Breast epithelium (tissue), 3 donors: ENCODE measurements around the gene KCNK15.

Experiments
- CTCF ChIP-seq, 3 donors: fragments of 450-650 bp; IDR thresholded peaks; one replicate each; pipeline ENCODE4 v1.5.1; 2016 to 2017; ENCODE audit warnings: antibody characterized with exemption in 3 of 3, mild to moderate bottlenecking in 3 of 3, moderate library complexity in 3 of 3
- POLR2A ChIP-seq: fragments of 450-650 bp; IDR thresholded peaks from one replicate; pipeline ENCODE4 v1.6.1; 2016; ENCODE audit warnings: antibody characterized with exemption, mild to moderate bottlenecking, moderate library complexity
- POLR2AphosphoS5 ChIP-seq, 3 donors: sonication (generic); formaldehyde crosslinking; IDR thresholded peaks; one replicate each; pipeline ENCODE4 v1.6.1; 2017; ENCODE audit warnings: antibody characterized with exemption in 3 of 3

- TF ChIP-seq POLR2A = no peak
- TF ChIP-seq CTCF (IDR thresholded peaks at IDR 0.05) = no peak
- TF ChIP-seq POLR2AphosphoS5 (IDR thresholded peaks at IDR 0.05) = no peak
These were observed 505 bp upstream of the KCNK15 start for GRCh38 chr20:44745122-44745597.
